GM18873 (cell line): ENCODE results near the gene KHDC1L.
"Not testable (repeated sequence)": the region's sequence is repeated elsewhere in the genome, so short reads cannot be mapped to it uniquely, and the experiment has no call there.

Experiments
- ATAC-seq: cut with Tn5 transposase; IDR thresholded peaks from one replicate; pipeline ENCODE4 v1.9.1; 2021; ENCODE audit warnings: mild to moderate bottlenecking, moderate library complexity, moderate number of reproducible peaks; ENCODE audit not compliant: unreplicated experiment, low FRiP score

The KHDC1L gene

GRCh38 chr6:73225396-73225795, at the start of gene KHDC1L:
KHDC1L (minus strand) TSS chr6:73225496; CDS start chr6:73225408, 88 bp downstream.
- ATAC-seq: no peak

- ATAC-seq: not testable (repeated sequence)
Observed at GRCh38 chr6:73269296-73269695, 44.0 kb upstream of the KHDC1L start.

GRCh38 chr6:73268896-73269295, 43.6 kb upstream of the KHDC1L start:
- ATAC-seq: not testable (repeated sequence)

- no peak for ATAC-seq
Observed at GRCh38 chr6:73264446-73264845, 39.1 kb upstream of the KHDC1L start.

- peak; percentile 1 for ATAC-seq
Observed at GRCh38 chr6:73263570-73263909, 38.2 kb upstream of the KHDC1L start.

GRCh38 chr6:73262671-73263569, 37.6 kb upstream of the KHDC1L start, which contains the start of gene KHDC1:
KHDC1 (minus strand) TSS chr6:73263196; CDS start chr6:73242517, 20,679 bp downstream.
- ATAC-seq: peak; percentile 87

- ATAC-seq: no peak
Observed at GRCh38 chr6:73258721-73259120, 33.4 kb upstream of the KHDC1L start.

- ATAC-seq: not testable (repeated sequence)
Observed at GRCh38 chr6:73254323-73254722, 29.0 kb upstream of the KHDC1L start.

GRCh38 chr6:73252703-73253102, 27.4 kb upstream of the KHDC1L start:
- ATAC-seq: no peak

GRCh38 chr6:73250016-73250415, 24.7 kb upstream of the KHDC1L start:
- no peak for ATAC-seq

GRCh38 chr6:73248192-73248903, 23.1 kb upstream of the KHDC1L start:
- ATAC-seq: no peak

GRCh38 chr6:73242001-73242400, 16.7 kb upstream of the KHDC1L start:
- ATAC-seq: no peak

- ATAC-seq: no peak
Observed at GRCh38 chr6:73240730-73241129, 15.4 kb upstream of the KHDC1L start.

GRCh38 chr6:73236144-73236750, 11.0 kb upstream of the KHDC1L start:
- ATAC-seq: no peak

GRCh38 chr6:73234733-73235132, 9.4 kb upstream of the KHDC1L start:
- ATAC-seq: no peak

GRCh38 chr6:73233971-73234370, 8.7 kb upstream of the KHDC1L start:
- ATAC-seq: not testable (repeated sequence)

- no peak for ATAC-seq
Observed at GRCh38 chr6:73233048-73233447, 7.8 kb upstream of the KHDC1L start.

- ATAC-seq: no peak
Observed at GRCh38 chr6:73231986-73232391, 6.7 kb upstream of the KHDC1L start.

GRCh38 chr6:73227606-73228255, 2.4 kb upstream of the KHDC1L start:
- no peak for ATAC-seq

- ATAC-seq: no peak
Observed at GRCh38 chr6:73216859-73217258, 8.4 kb downstream of the KHDC1L start.

GRCh38 chr6:73209117-73209516, 16.2 kb downstream of the KHDC1L start:
- no peak for ATAC-seq
